ENCODE data around the gene GPAM. TPM values are rescaled to one million over a fixed set of nuclear protein-coding genes. Genes with fewer than 3 reads are reported as not detected.

The GPAM gene
- total RNA-seq, 1 donor from 2014 or later, result 29.7 TPM

- intact Hi-C loops (cut with DNase I), result no loop called here
These were observed 8.2 kb upstream of the GPAM start for GRCh38 chr10:112191791-112192190.

GRCh38 chr10:112191041-112191590 lies 7.6 kb upstream of the GPAM start:
- intact Hi-C loops (cut with DNase I), result no loop called here
- ATAC-seq (ENCODE audit: poor library complexity), result no peak
- no peak for DNase-seq

More at GRCh38 chr10:112191791-112192190, 8.2 kb upstream of the GPAM start:
- ATAC-seq (ENCODE audit: poor library complexity) (no peak), DNase-seq (no peak)

GRCh38 chr10:112189465-112189864 lies 5.9 kb upstream of the GPAM start:
- ATAC-seq (ENCODE audit: poor library complexity), result no peak
- no peak for DNase-seq
- intact Hi-C loops (cut with DNase I), result no loop called here

- ATAC-seq (ENCODE audit: poor library complexity) (no peak), DNase-seq (no peak)
- intact Hi-C loops (cut with DNase I), result no loop called here
These were observed 4.0 kb upstream of the GPAM start for GRCh38 chr10:112187527-112187926.

DNA sequence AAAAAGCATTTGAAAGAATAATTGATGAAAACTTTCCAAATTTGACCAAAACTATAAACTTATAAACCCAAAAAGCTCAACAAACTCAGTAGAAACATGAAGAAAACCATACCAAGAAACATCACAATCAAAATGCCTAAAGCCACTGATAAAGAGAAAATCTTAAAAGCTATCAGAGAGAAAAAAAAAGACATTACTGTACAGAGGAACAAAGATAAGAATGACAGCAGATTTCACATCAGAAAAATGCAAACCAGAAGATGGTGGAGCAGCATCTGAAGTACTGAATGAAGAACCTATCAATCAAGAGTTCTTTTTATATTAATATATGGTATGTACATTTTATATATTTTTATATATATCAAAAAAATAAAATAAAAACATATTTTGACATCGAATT lies 2.4 kb upstream of the GPAM start:
- ATAC-seq (ENCODE audit: poor library complexity) (no peak), DNase-seq (no peak)
- intact Hi-C loops (cut with DNase I), result no loop called here

GRCh38 chr10:112184379-112184778 lies 814 bp upstream of the GPAM start:
- no peak for ATAC-seq (ENCODE audit: poor library complexity)
- intact Hi-C loops (cut with DNase I), result loop anchor here (5.0 kb wide), 1 partner anchor 123 kb away; no protein-coding TSS in a partner anchor

GRCh38 chr10:112184052-112184371 lies 447 bp upstream of the GPAM start:
- intact Hi-C loops (cut with DNase I), result loop anchor here (5.0 kb wide), 1 partner anchor 123 kb away; no protein-coding TSS in a partner anchor
- no peak for DNase-seq
- ATAC-seq (ENCODE audit: poor library complexity), result no peak

More at GRCh38 chr10:112184379-112184778, 814 bp upstream of the GPAM start:
- no peak for DNase-seq

- ATAC-seq (ENCODE audit: poor library complexity) (no peak), DNase-seq (no peak)
- intact Hi-C loops (cut with DNase I), result loop anchor here (5.0 kb wide), 1 partner anchor 124 kb away; no protein-coding TSS in a partner anchor
These were observed 709 bp downstream of the GPAM start for GRCh38 chr10:112182784-112183328.

DNA sequence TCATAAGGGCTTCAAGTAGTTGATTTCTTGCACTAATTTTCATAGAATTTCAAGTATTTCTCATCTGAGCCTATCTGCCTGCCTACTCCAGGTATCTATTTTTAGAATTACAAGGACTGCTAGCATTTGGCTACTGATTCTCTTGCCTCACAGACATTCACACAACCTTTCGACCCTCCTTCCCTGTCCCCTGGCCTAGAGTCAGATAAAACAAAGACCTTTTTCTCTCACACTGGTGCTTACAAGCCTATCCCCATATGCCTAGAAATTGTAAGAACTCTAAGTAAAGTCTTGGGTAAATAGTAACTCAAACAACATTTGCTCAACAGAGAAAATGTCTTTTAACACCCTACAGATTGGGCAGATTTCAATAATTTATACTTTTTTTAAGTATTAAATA lies 6.3 kb downstream of the GPAM start:
- DNase-seq (no peak), ATAC-seq (ENCODE audit: poor library complexity) (peak; percentile 78)
- intact Hi-C loops (cut with DNase I), result no loop called here

DNA sequence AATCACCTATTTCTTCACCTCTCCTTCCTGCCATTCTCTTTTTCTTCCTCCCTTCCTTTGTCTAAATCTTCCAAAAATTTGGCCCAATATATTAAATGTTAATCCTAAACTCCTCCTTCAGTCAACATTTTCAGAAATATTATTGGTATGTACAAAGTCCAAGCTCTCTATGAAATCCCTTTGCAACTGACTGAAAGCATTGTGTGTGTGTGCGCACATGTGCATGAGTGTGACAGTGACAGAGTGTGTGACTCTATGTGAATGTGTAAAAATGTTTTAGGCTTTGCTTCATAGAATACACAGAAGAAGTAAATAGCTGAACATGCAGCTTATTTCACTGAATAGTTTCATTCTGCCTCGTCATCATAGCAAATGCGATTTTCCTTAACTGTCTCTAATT lies 7.0 kb downstream of the GPAM start:
- intact Hi-C loops (cut with DNase I), result no loop called here
- DNase-seq (no peak), ATAC-seq (ENCODE audit: poor library complexity) (peak; percentile 24)

- intact Hi-C loops (cut with DNase I), result no loop called here
- DNase-seq (no peak), ATAC-seq (ENCODE audit: poor library complexity) (no peak)
These were observed 8.2 kb downstream of the GPAM start for GRCh38 chr10:112175409-112175808.

- intact Hi-C loops (cut with DNase I), result no loop called here
- DNase-seq (no peak), ATAC-seq (ENCODE audit: poor library complexity) (no peak)
These were observed 10.4 kb downstream of the GPAM start for GRCh38 chr10:112173206-112173605.

- intact Hi-C loops (cut with DNase I), result loop anchor here (10.0 kb wide), 1 partner anchor 266 kb away; no protein-coding TSS in a partner anchor
- no peak for ATAC-seq (ENCODE audit: poor library complexity)
- DNase-seq, result no peak
These were observed 14.8 kb downstream of the GPAM start for GRCh38 chr10:112168733-112169132.

GRCh38 chr10:112166800-112167199 lies 16.8 kb downstream of the GPAM start:
- ATAC-seq (ENCODE audit: poor library complexity) (no peak), DNase-seq (no peak)
- intact Hi-C loops (cut with DNase I), result loop anchor here (10.0 kb wide), 1 partner anchor 268 kb away; no protein-coding TSS in a partner anchor

GRCh38 chr10:112161757-112162518 lies 21.6 kb downstream of the GPAM start:
- no peak for ATAC-seq (ENCODE audit: poor library complexity)
- intact Hi-C loops (cut with DNase I), result loop anchor here (10.0 kb wide), 1 partner anchor 273 kb away; no protein-coding TSS in a partner anchor
- DNase-seq, result no peak

- ATAC-seq (ENCODE audit: poor library complexity), result no peak
- DNase-seq, result no peak
- intact Hi-C loops (cut with DNase I), result loop anchor here (10.0 kb wide), 1 partner anchor 274 kb away; no protein-coding TSS in a partner anchor
These were observed 22.7 kb downstream of the GPAM start for GRCh38 chr10:112160834-112161233.

DNA sequence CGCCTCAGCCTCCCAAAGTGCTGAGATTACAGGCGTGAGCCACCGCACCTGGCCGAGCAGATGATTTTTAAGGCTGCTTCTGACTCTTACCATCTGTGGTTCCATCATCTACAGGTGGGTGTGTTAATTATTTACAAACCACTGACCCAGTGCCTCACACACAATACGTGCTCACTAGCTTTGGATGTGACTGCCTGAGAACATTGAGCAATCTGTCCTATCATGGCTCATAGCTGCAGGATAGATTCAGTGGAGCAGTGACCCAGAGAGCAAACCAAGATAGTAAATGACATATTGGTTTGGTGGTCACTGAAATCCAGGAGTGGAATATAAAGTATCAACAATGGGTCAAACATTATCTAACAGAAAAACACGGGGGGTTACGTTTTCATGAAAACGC lies 24.1 kb downstream of the GPAM start:
- intact Hi-C loops (cut with DNase I), result no loop called here
- DNase-seq (no peak), ATAC-seq (ENCODE audit: poor library complexity) (no peak)

DNA sequence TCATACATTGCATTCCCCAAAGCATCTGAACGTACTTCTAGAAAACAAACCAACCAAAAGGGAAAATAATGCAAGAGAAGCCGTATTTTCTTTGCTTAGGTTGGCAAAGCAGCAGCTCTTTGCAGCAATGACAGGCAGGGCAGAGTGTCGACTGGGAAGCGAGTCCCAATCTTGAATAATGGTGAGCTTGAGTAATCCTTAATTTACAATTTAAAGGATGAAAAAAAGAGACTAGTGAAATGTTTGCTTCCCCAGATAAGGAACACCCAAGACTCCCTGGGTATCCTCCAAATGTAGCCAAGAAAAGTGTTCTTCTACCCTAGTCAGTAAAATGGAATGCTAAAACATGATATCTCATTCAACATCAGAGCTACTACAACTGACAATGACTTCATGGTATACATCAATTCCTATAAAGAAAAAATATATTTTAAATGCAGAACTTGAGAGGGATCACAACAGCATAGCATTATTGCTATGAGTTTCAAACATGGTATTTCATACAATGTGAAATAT lies 32.0 kb downstream of the GPAM start:
- no peak for DNase-seq
- ATAC-seq (ENCODE audit: poor library complexity), result no peak
- intact Hi-C loops (cut with DNase I), result no loop called here

- ATAC-seq (ENCODE audit: poor library complexity) (no peak), DNase-seq (no peak)
- intact Hi-C loops (cut with DNase I), result no loop called here
These were observed 35.2 kb downstream of the GPAM start for GRCh38 chr10:112148331-112148730.

- intact Hi-C loops (cut with DNase I), result no loop called here
- no peak for ATAC-seq (ENCODE audit: poor library complexity)
- no peak for DNase-seq
These were observed 36.8 kb downstream of the GPAM start for GRCh38 chr10:112146799-112147198.

Measured in Right ventricle myocardium superior (tissue), 1 donor.